ENCODE results near the gene PCDHB10.
"Not testable (repeated sequence)": the region's sequence is repeated elsewhere in the genome, so short reads cannot be mapped to it uniquely, and the experiment has no call there.

PCDHB10 gene

GRCh38 chr5:141192110-141192725 is at the start of gene PCDHB10:
Gene PCDHB10, plus strand, starts transcription at chr5:141192353. Its CDS starts 200 bp downstream, at chr5:141192553.
- no peak within 1 kb of the TSS for H3K4me3 ChIP-seq (ENCODE audit: low read length)
- no peak for TF ChIP-seq ZNF274 (IDR thresholded peaks at IDR 0.05; ENCODE audit: low read depth, low read length)

- no peak for TF ChIP-seq ZNF274 (IDR thresholded peaks at IDR 0.05; ENCODE audit: low read depth, low read length)
- no peak within 1 kb of the TSS for H3K4me3 ChIP-seq (ENCODE audit: low read length)
These were observed 42.3 kb upstream of the PCDHB10 start, which contains the start of gene PCDHB6 for GRCh38 chr5:141149812-141150211. Gene PCDHB6, plus strand, starts transcription at chr5:141150057. Its CDS starts 201 bp downstream, at chr5:141150258.

GRCh38 chr5:141150224-141150992 is 41.7 kb upstream of the PCDHB10 start:
- no peak for TF ChIP-seq ZNF274 (IDR thresholded peaks at IDR 0.05; ENCODE audit: low read depth, low read length)
- no peak overlapping the region for H3K4me3 ChIP-seq (ENCODE audit: low read length)

- H3K4me3 ChIP-seq (ENCODE audit: low read length): no peak overlapping the region
- no peak for TF ChIP-seq ZNF274 (IDR thresholded peaks at IDR 0.05; ENCODE audit: low read depth, low read length)
These were observed 41.2 kb upstream of the PCDHB10 start for GRCh38 chr5:141150993-141151325.

GRCh38 chr5:141151632-141152031 is 40.5 kb upstream of the PCDHB10 start:
- not testable (repeated sequence) for H3K4me3 ChIP-seq (ENCODE audit: low read length)

GRCh38 chr5:141152096-141152495 is 40.1 kb upstream of the PCDHB10 start:
- H3K4me3 ChIP-seq (ENCODE audit: low read length): not testable (repeated sequence)

GRCh38 chr5:141155540-141156374 is 36.4 kb upstream of the PCDHB10 start:
- no peak overlapping the region for H3K4me3 ChIP-seq (ENCODE audit: low read length)
- TF ChIP-seq ZNF274 (IDR thresholded peaks at IDR 0.05; ENCODE audit: low read depth, low read length): no peak

GRCh38 chr5:141157356-141157755 is 34.8 kb upstream of the PCDHB10 start:
- not testable (repeated sequence) for H3K4me3 ChIP-seq (ENCODE audit: low read length)

- not testable (repeated sequence) for H3K4me3 ChIP-seq (ENCODE audit: low read length)
These were observed 34.3 kb upstream of the PCDHB10 start for GRCh38 chr5:141157901-141158300.

DNA sequence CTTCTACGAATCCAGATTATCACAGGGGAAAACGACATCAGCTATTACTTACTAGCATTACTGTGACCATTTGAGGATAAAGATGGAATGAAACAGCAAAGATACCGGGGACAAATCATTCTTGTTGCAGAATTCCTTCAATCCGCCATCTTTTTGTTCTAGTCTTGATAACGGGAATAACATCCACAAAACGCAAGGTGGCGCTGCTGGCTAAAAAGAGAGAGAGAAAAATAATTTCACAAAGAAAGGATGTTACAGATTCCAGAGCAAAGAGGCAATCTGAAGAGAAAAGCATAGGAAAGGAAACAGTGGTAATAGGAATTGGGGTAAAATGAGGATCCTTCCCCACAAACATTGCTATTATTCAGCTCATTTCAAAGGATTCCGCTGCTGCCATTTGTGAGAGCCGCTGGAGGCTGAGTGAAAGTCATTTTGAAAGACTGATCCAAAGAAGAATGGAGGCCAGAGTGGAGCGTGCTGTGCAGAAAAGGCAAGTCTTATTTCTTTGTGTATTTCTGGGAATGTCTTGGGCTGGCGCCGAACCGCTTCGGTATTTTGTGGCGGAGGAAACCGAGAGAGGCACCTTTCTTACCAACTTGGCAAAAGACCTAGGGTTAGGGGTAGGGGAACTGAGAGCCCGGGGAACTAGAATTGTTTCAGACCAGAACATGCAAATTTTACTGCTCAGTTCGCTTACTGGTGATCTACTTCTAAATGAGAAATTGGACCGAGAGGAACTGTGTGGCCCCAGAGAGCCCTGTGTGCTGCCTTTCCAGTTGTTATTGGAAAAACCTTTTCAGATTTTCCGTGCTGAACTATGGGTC is 19.6 kb upstream of the PCDHB10 start, which contains the start of gene PCDHB7:
TSS of gene PCDHB7 (plus strand) at position 264 of the 824 bp plus-strand sequence. CDS start at position 456, 192 bp downstream.
- TF ChIP-seq ZNF274 (IDR thresholded peaks at IDR 0.05; ENCODE audit: low read depth, low read length): no peak
- no peak within 1 kb of the TSS for H3K4me3 ChIP-seq (ENCODE audit: low read length)

DNA sequence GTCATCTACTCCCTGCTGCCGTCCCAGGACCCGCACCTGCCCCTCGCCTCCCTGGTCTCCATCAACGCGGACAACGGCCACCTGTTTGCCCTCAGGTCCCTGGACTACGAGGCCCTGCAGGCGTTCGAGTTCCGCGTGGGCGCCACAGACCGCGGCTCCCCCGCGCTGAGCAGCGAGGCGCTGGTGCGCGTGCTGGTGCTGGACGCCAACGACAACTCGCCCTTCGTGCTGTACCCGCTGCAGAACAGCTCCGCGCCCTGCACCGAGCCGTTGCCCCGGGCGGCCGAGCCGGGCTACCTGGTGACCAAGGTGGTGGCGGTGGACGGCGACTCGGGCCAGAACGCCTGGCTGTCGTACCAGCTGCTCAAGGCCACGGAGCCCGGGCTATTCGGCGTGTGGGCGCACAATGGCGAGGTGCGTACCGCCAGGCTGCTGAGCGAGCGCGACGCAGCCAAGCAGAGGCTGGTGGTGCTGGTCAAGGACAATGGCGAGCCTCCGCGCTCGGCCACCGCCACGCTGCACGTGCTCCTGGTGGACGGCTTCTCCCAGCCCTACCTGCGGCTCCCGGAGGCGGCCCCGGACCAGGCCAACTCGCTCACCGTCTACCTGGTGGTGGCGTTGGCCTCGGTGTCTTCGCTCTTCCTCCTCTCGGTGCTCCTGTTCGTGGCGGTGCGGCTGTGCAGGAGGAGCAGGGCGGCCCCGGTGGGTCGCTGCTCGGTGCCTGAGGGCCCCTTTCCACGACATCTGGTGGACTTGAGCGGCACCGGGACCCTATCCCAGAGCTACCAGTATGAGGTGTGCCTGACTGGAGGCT is 17.7 kb upstream of the PCDHB10 start:
- H3K4me3 ChIP-seq (ENCODE audit: low read length): not testable (repeated sequence)

DNA sequence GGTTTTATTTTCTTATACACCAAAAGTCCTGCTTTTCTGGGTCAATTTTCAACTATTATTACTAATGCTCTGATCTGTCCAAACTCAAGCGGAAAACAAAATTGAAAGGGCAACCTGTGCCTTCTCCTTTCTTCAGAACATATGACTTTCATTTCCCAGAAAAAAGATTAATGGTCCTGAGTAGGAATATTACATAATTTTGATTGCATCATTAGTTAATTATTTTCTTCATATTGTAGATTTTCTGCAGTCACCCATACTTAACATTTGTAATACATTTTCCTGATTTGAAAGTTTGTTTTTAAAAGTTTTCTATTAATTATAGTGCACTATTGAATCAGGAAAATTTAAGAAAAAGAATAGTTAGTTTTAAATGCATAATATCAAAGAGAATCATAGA is 16.2 kb upstream of the PCDHB10 start:
- no peak for TF ChIP-seq ZNF274 (IDR thresholded peaks at IDR 0.05; ENCODE audit: low read depth, low read length)
- H3K4me3 ChIP-seq (ENCODE audit: low read length): no peak overlapping the region

DNA sequence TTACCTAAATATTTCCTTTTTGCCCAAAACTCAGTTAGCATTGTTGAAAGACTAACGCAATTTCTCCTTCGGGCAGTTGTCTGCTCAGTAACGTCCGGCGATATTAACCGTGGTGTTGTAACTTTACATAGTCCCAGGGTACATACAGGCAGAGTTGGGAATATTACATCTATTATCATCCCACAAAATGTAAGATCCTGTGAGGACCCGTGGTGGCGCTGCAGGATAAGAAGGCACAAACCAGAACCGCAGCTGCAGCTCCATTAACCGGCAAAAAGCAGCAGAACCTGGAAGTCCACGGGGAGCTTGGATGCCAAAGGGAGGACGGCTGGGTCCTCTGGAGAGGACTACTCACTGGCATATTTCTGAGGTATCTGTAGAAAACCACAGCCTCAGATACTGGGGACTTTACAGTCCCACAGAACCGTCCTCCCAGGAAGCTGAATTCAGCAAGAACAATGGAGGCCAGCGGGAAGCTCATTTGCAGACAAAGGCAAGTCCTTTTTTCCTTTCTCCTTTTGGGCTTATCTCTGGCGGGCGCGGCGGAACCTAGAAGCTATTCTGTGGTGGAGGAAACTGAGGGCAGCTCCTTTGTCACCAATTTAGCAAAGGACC is 14.5 kb upstream of the PCDHB10 start, which contains the start of gene PCDHB8:
TSS of gene PCDHB8 (plus strand) at position 214 of the 615 bp plus-strand sequence. CDS start at position 459, 245 bp downstream.
- H3K4me3 ChIP-seq (ENCODE audit: low read length): not testable (repeated sequence)

GRCh38 chr5:141179371-141179770 is 12.8 kb upstream of the PCDHB10 start:
- not testable (repeated sequence) for H3K4me3 ChIP-seq (ENCODE audit: low read length)

DNA sequence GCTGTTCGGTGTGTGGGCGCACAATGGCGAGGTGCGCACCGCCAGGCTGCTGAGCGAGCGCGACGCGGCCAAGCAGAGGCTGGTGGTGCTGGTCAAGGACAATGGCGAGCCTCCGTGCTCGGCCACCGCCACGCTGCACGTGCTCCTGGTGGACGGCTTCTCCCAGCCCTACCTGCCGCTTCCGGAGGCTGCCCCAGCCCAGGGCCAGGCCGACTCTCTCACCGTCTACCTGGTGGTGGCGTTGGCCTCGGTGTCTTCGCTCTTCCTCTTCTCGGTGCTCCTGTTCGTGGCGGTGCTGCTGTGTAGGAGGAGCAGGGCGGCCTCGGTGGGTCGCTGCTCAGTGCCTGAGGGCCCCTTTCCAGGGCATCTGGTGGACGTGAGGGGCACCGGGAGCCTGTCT is 12.3 kb upstream of the PCDHB10 start:
- not testable (repeated sequence) for H3K4me3 ChIP-seq (ENCODE audit: low read length)
